Fibroblast of the aortic adventitia (primary cell): ENCODE measurements around the gene CYSTM1. TPM values are rescaled to one million over a fixed set of nuclear protein-coding genes. Genes with fewer than 3 reads are reported as not detected.

Experiments
- DNase-seq: peaks from one replicate; pipeline ENCODE4 v3.0.0-alpha.2; 2010; ENCODE audit warnings: low read depth
- H3K4me3 ChIP-seq: 2 replicates; pipeline ENCODE4 v1.5.1; 2011; ENCODE audit warnings: low read depth, mild to moderate bottlenecking, control low read depth, low read length, moderate library complexity
- CTCF ChIP-seq: IDR thresholded peaks from 2 replicates; pipeline ENCODE4 v1.5.1; 2011; ENCODE audit warnings: mild to moderate bottlenecking, low read length, control low read depth, inconsistent platforms; ENCODE audit not compliant: insufficient read depth
- total RNA-seq: library from RNA; depleted of rRNA; stranded (reverse); fragments of >200 nt; gene quantifications from 2 replicates; pipeline ENCODE4 v1.2.3, GENCODE V29; 2012; ENCODE audit warnings: low replicate concordance

The CYSTM1 gene
- total RNA-seq, 1 donor, result 43.4 TPM

GRCh38 chr5:140182075-140182711, 7.2 kb downstream of the CYSTM1 start:
- H3K4me3 ChIP-seq, result no peak overlapping the region
- DNase-seq, result peak; percentile 88
- no peak for TF ChIP-seq CTCF

- TF ChIP-seq CTCF, result no peak
- peak; percentile 80 for DNase-seq
- peak overlapping the region; percentile 15 for H3K4me3 ChIP-seq
These were observed 7.9 kb downstream of the CYSTM1 start for GRCh38 chr5:140182803-140183367.

- TF ChIP-seq CTCF, result no peak
- DNase-seq, result no peak
These were observed 10.4 kb downstream of the CYSTM1 start for GRCh38 chr5:140185409-140185808.

GRCh38 chr5:140186267-140186671, 11.3 kb downstream of the CYSTM1 start:
- no peak overlapping the region for H3K4me3 ChIP-seq
- no peak for TF ChIP-seq CTCF

More at GRCh38 chr5:140185409-140185808, 10.4 kb downstream of the CYSTM1 start:
- H3K4me3 ChIP-seq, result no peak overlapping the region

GRCh38 chr5:140189253-140189652, 14.3 kb downstream of the CYSTM1 start:
- TF ChIP-seq CTCF, result no peak
- no peak overlapping the region for H3K4me3 ChIP-seq
- DNase-seq, result no peak

More at GRCh38 chr5:140186267-140186671, 11.3 kb downstream of the CYSTM1 start:
- no peak for DNase-seq

- H3K4me3 ChIP-seq, result no peak overlapping the region
- TF ChIP-seq CTCF, result no peak
These were observed 15.2 kb downstream of the CYSTM1 start for GRCh38 chr5:140189977-140190871.

More at GRCh38 chr5:140189977-140190871, 15.2 kb downstream of the CYSTM1 start:
- peak; percentile 83 for DNase-seq
